NCI-H187 (cell line): ENCODE measurements around the gene FOSB.
A peak's percentile ranks its signal among the peaks of the same experiment; 100 is the strongest.

Source experiments
- DNase-seq, 2 experiments: peaks; one replicate each; lab custom pipeline; 2025; lab: John Stamatoyannopoulos, UW

Gene FOSB

GRCh38 chr19:45485305-45486077 is 17.7 kb downstream of the FOSB start:
- DNase-seq = peak; percentile 96

DNA sequence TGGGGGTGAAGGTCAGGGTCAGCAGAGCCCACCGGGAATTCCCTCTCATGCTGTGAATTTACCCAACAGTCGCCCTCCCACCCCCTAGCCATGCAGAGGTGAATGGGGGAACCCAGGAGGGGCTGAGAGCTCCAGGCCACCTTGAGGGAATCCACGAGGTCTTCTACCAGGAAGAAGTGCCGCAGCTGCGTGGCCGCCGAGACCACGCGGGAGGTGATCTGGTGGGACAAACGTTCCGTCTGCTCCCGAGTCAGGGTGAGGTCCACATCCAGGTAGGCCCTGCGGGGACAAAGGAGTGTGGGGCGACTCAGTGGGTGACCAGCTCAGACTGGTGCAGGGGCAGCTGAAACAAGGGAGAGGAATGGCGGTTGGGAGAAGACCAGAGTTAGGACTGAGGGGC is 20.9 kb downstream of the FOSB start:
- DNase-seq = no peak

DNA sequence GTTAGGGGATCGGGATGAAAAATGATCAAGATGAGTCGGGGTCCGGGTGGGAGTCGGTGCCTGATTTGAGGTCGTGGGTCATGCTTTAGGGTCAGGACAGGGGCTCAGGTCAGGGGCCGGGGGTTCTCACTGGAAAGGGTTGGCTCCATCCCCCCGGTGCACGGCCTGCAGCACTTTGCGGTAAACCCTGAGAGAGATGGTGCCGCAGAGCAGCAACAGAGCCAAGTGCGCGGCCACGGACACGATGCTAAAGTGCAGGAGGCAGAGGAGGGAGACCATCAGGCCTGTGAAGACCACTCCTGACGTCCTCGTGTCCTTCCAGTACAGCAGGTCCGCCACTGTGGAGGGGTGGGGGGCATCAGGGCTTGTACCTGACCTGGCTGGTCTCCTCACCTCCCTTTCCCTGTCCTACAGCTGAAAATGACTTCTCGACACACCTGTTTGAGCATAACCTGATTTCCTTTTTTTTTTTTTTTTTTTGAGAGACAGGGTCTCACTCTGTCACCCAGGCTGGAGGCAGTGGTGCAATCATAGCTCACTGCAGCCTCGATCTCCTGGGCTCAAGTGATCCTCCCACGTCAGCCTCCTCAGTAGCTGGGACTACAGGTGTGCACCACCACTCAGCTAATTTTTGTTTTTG is 21.5 kb downstream of the FOSB start:
- DNase-seq = no peak

DNA sequence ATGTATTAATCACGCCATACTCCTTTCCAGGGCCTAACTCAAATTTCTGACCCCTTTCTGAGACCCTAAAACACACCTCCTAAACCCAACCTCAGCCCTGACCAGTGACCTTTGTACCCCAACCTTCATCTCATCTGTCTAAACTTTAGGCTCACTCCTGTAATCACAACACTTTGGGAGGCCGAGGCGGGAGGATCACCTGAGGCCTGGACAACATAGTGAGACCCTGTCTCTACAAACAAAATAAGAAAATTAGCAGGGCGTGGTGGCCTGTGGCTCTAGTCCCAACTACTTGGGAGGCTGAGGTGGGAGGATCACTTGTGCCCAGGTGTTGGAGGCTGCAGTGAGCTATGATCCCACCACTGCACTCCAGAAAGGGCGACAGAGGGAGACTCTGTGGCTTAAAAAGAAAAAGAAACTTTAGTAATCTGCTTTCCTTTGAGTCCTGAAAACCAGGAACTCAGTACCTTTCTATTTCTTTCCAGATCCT is 24.4 kb downstream of the FOSB start:
- no peak for DNase-seq

GRCh38 chr19:45492627-45493470 is 25.1 kb downstream of the FOSB start:
- no peak for DNase-seq

DNA sequence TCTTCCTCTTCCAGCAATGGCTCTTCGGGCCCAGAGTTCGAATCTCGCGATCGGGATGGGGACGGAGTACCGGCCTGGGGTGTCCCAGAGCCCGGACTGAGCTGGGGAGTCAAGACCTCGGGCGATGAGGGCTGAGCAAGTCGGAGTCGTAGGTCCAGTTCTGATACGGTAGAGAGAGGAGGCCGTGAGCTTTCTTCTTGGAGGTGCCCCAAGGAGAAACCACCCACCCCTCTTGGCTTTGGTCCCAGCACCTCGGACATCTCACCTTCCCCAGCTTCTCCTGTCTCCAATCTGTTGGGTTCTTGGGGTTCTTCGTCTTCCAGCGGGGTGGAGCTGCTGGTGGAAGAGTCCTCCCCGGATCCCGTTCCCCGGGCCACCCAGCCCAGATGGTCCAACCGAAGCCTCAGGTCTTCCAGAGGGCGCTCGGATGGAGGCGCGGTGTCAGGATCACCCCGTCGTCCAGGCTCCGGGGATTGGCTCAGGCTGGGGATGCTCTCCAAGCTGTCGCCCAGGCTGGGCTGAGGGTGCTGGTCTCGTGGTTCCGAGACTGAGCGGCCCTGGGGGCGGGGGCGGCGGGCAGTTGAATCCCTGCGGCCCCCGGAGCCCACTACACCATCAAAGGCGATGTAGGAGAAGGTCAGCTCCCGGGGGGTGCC is 26.6 kb downstream of the FOSB start:
- DNase-seq = no peak

DNA sequence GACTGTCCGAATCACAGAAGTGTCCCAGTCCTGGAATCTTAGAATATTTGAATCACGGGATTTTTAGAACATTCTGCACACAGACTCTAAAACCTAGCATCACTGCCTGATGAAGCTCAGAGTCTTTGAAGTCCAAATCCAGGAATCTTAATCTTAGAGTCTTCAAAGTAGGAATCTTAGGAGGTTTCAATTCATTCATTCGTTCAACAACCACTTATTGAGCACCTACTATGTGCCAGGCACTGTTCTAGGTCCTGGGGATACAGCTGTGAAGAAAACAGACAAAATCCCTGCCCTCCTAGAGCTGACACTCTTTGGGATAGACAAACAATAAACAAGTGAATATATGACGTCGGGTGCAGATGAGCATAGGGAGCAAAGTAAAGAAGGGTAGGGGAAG is 27.4 kb downstream of the FOSB start:
- DNase-seq = no peak

- DNase-seq = no peak
Measured at GRCh38 chr19:45496349-45496953, 28.7 kb downstream of the FOSB start.

DNA sequence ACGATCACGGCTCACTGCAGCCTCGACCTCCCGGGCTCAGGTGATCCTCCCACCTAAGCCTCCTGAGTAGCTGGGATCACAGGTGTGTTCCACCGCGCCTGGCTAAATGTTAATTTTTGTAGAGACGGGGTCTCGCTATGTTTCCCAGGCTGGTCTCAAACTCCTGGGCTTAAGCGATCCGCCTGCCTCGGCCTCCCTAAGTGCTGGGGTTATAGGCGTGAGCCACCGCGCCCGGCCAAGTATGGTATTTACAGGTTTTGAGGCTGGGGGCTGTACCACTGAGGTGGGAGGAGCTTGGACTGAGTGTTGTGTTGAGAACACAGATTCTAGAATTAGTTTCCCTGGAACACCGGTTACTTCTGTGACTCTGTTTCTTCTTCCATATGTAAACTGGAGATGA is 30.0 kb downstream of the FOSB start:
- no peak for DNase-seq

DNA sequence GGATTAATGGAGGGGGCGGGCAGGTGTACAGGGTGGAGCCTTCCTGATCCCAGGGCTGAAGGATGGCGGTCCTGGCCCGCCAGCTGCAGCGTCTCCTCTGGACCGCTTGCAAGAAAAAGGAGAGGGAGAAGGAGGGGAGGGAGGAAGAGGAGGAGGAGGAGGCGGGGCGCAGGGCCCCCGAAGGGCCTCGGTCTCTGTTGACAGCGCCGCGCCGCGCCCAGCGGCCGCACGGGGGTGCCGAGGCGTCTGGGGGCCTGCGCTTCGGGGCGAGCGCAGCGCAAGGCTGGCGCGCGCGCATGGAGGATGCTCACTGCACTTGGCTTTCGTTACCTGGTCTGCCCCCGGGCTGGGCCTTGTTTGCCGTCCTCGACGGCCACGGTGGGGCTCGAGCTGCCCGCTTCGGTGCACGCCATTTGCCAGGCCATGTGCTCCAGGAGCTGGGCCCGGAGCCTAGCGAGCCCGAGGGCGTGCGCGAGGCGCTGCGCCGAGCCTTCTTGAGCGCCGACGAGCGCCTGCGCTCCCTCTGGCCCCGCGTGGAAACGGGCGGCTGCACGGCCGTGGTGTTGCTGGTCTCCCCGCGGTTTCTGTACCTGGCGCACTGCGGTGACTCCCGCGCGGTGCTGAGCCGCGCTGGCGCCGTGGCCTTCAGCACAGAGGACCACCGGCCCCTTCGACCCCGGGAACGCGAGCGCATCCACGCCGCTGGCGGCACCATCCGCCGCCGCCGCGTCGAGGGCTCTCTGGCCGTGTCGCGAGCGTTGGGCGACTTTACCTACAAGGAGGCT is 30.8 kb downstream of the FOSB start, which contains the start of gene PPM1N:
PPM1N (plus strand) TSS at position 33 of the 785 bp plus-strand sequence; CDS start at position 63, 30 bp downstream.
- DNase-seq = no peak

- peak; percentile 44 to 50 for DNase-seq
Measured at GRCh38 chr19:45499196-45500180, 31.7 kb downstream of the FOSB start.

GRCh38 chr19:45500918-45501729 is 33.3 kb downstream of the FOSB start:
- no peak for DNase-seq

GRCh38 chr19:45501730-45502014 is 33.9 kb downstream of the FOSB start:
- DNase-seq = no peak

- DNase-seq = no peak
Measured at GRCh38 chr19:45502111-45502510, 34.3 kb downstream of the FOSB start.

DNA sequence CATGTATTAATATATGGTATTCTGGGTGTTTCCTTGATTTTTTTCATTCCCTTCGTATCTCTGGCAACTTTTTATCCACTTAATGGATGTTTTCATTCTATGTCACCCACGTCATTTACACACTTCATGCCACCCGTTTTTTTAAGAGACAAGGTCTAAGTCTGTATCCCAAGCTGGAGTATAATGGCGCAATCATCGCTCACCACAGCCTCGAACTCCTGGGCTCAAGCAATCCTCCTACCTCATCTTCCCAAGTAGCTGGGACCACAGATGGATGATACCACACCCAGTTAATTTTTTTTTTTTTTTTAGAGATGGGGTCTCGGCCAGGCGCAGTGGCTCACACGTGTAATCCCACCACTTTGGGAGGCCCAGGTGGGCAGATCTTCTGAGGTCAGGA is 36.1 kb downstream of the FOSB start:
- no peak for DNase-seq

DNA sequence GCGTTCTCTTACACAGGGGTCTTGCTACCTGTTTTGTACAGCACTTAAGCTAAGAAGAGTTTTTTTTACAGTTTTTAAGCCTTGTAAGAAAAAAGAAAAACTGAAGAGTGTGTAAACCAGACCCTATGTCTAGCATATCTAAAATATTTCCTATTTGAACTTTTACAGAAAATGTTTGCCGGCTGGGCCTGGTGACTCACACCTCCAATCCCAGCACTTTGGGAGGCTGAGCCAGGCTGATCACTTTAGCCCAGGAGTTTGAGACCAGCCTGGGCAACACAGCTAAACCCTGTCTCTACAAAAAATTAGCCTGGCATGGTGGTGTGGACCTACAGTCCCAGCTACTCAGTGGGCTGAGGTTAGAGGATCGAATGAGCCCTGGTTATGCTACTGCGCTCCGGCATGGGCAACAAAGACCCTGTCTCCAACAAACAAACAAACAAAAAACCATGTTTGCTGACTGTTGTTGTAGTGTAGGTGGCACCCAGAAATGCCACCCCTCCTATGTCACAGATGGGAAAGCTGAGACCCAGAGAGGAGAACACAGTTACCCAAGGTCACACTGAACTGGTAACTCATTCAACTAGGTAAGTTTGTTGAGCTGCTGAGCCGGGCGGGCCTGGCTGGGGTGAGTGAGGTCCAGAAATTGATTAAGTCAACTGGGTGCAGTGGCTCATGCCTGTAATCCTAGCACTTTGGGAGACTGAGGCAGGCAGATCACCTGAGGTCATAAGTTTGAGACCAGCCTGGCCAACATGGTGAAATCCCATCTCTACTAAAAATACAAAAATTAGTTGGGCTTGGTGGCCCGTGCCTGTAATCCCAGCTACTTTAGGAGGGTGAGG is 37.6 kb downstream of the FOSB start:
- DNase-seq = no peak

DNA sequence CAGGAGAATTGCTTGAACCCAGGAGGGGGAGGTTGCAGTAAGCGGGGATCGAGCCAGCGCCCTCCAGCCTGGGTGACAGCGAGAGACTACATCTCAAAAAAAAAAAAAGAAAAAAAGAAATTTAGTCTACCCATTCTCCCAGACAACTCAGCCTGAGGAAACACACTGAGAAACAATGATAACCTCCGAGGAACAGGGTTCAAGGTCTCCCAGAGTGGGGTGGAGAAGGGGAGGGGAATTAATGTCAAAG is 38.1 kb downstream of the FOSB start:
- no peak for DNase-seq
